Hepatocyte (in vitro differentiated cells): ENCODE measurements around the gene PAK1. TPM values are rescaled to one million over a fixed set of nuclear protein-coding genes. Genes with fewer than 3 reads are reported as not detected.
"Not testable (repeated sequence)": the region's sequence is repeated elsewhere in the genome, so short reads cannot be mapped to it uniquely, and the experiment has no call there.

Experiments
- DNase-seq: peaks from one replicate; pipeline ENCODE4 v3.0.0-alpha.2; 2016; ENCODE audit warnings: low spot score
- H2AFZ ChIP-seq: fragments of 200-600 bp; sonication (generic); 2 replicates; pipeline ENCODE4 v1.6.0; 2016; ENCODE audit warnings: antibody characterized with exemption, mild to moderate bottlenecking
- H3K27ac ChIP-seq: fragments of 200-600 bp; sonication (generic); 2 replicates; pipeline ENCODE4 v1.5.1; 2016; ENCODE audit warnings: mild to moderate bottlenecking
- H3K27me3 ChIP-seq: fragments of 200-600 bp; sonication (generic); 2 replicates; pipeline ENCODE4 v1.6.1; 2016
- H3K36me3 ChIP-seq: fragments of 200-600 bp; sonication (generic); replicated peaks from 2 replicates; pipeline ENCODE4 v1.5.1; 2016; ENCODE audit warnings: low read depth; ENCODE audit not compliant: insufficient read depth
- H3K4me1 ChIP-seq: fragments of 200-600 bp; sonication (generic); 2 replicates; pipeline ENCODE4 v1.5.1; 2016; ENCODE audit warnings: mild to moderate bottlenecking, moderate library complexity; ENCODE audit not compliant: insufficient read depth
- H3K4me2 ChIP-seq: fragments of 200-600 bp; sonication (generic); 2 replicates; pipeline ENCODE4 v1.6.0; 2016
- H3K4me3 ChIP-seq: fragments of 200-600 bp; sonication (generic); 2 replicates; pipeline ENCODE4 v1.5.1; 2016; ENCODE audit warnings: mild to moderate bottlenecking
- H3K79me2 ChIP-seq: fragments of 200-600 bp; sonication (generic); 2 replicates; pipeline ENCODE4 v1.6.0; 2017; ENCODE audit warnings: mild to moderate bottlenecking
- H3K9me2 ChIP-seq: fragments of 200-600 bp; sonication (generic); replicated peaks from 2 replicates; pipeline ENCODE4 v1.6.0; 2017; ENCODE audit warnings: mild to moderate bottlenecking; ENCODE audit not compliant: insufficient read depth
- H3K9me3 ChIP-seq: fragments of 200-600 bp; sonication (generic); 2 replicates; pipeline ENCODE4 v1.5.1; 2016; ENCODE audit warnings: low read depth, mild to moderate bottlenecking
- H4K20me1 ChIP-seq: fragments of 200-600 bp; sonication (generic); 2 replicates; pipeline ENCODE4 v1.6.0; 2016; ENCODE audit warnings: mild to moderate bottlenecking; ENCODE audit not compliant: insufficient read depth, poor library complexity, severe bottlenecking
- EZH2 ChIP-seq: fragments of 200-600 bp; sonication (generic); IDR thresholded peaks from 2 replicates; pipeline ENCODE4 v1.6.1; 2016; ENCODE audit warnings: antibody characterized with exemption, mild to moderate bottlenecking, borderline replicate concordance
- EZH2phosphoT487 ChIP-seq: fragments of 200-600 bp; sonication (generic); IDR thresholded peaks from one replicate; pipeline ENCODE4 v1.6.1; 2018; ENCODE audit warnings: antibody characterized with exemption, mild to moderate bottlenecking, low read depth, moderate library complexity; ENCODE audit not compliant: unreplicated experiment, severe bottlenecking
- WGBS: methylation state at CpG from one replicate; pipeline ENCODE4 v1.1.6; 2016; ENCODE audit warnings: low lambda C conversion rate; ENCODE audit errors: missing lambda C conversion rate; 5-methylcytosine and 5-hydroxymethylcytosine counted together
- polyA plus RNA-seq: library from polyadenylated mRNA; unstranded; fragments of >200 nt; fragmentation: Nextera tagmentation; extraction: Ambion mirVana; gene quantifications from 2 replicates; pipeline ENCODE4 v1.2.1, GENCODE V29; 2016
- total RNA-seq: library from RNA; depleted of rRNA; stranded (reverse); fragments of >200 nt; gene quantifications from 2 replicates; pipeline ENCODE4 v1.2.3, GENCODE V29; 2014
- TF ChIP-seq, protein P1 (sequence below): fragments of 200-600 bp; sonication (generic); IDR thresholded peaks from 2 replicates; pipeline ENCODE4 v1.5.1; 2016; ENCODE audit warnings: antibody characterized with exemption, mild to moderate bottlenecking; ENCODE audit not compliant: poor library complexity

The PAK1 gene
- total and polyA plus RNA-seq, 2 experiments from 2014 or later, result 30.3 to 62.0 TPM

DNA sequence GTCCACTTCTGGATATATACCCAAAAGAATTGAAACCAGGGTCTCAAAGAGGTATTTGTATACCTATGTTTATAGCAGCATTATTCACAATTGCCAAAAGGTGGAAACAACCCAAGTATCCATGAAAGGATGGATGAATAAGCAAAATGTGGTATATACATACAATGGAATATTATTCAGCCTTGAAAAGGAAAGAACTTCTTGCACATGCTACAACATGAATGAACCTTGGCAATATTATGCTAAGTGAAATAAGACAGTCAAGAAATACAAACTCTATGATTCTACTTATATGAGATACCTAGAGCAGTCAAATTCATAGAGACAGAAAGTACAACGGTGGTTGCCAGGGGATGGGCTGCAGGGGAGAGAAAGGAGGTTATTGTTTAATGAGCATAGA, 21.6 kb upstream of the PAK1 start:
- TF ChIP-seq EZH2phosphoT487, result no peak
- TF ChIP-seq, protein P1, sequence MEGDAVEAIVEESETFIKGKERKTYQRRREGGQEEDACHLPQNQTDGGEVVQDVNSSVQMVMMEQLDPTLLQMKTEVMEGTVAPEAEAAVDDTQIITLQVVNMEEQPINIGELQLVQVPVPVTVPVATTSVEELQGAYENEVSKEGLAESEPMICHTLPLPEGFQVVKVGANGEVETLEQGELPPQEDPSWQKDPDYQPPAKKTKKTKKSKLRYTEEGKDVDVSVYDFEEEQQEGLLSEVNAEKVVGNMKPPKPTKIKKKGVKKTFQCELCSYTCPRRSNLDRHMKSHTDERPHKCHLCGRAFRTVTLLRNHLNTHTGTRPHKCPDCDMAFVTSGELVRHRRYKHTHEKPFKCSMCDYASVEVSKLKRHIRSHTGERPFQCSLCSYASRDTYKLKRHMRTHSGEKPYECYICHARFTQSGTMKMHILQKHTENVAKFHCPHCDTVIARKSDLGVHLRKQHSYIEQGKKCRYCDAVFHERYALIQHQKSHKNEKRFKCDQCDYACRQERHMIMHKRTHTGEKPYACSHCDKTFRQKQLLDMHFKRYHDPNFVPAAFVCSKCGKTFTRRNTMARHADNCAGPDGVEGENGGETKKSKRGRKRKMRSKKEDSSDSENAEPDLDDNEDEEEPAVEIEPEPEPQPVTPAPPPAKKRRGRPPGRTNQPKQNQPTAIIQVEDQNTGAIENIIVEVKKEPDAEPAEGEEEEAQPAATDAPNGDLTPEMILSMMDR, result no peak
- no peak for TF ChIP-seq EZH2
- DNase-seq, result no peak
- WGBS, result 89% methylated on average over 1 of the region's 1 CpG

DNA sequence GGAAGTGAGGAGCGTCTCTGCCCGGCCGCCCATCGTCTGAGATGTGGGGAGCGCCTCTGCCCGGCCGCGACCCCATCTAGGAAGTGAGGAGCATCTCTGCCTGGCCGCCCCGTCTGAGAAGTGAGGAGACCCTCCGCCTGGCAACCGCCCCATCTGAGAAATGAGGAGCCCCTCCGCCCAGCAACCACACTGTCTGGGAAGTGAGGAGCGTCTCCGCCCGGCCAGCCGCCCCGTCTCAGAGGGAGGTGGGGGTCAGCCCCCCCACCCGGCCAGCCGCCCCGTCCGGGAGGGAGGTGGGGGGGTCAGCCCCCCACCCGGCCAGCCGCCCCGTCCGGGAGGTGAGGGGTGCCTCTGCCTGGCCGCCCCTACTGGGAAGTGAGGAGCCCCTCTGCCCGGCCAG, 16.1 kb upstream of the PAK1 start:
- not testable (repeated sequence) for H3K36me3 ChIP-seq, H3K4me1 ChIP-seq, H3K9me3 ChIP-seq, H3K4me3 ChIP-seq, DNase-seq, H3K27me3 ChIP-seq, H3K9me2 ChIP-seq, H4K20me1 ChIP-seq, H3K27ac ChIP-seq, H2AFZ ChIP-seq, H3K79me2 ChIP-seq, H3K4me2 ChIP-seq
- WGBS, result 92% methylated on average over 5 of the region's 28 CpGs

More for the DNA sequence above, 21.6 kb upstream of the PAK1 start:
- H3K27ac ChIP-seq, result no peak overlapping the region
- no peak overlapping the region for H3K4me2 ChIP-seq
- H3K27me3 ChIP-seq, result no peaks in the 10 kb centered on the region
- H3K9me2 ChIP-seq, result no peaks in the 10 kb centered on the region
- H3K4me1 ChIP-seq, result no peaks in the 10 kb centered on the region
- no peaks in the 10 kb centered on the region for H3K79me2 ChIP-seq
- no peaks in the 10 kb centered on the region for H4K20me1 ChIP-seq
- H3K4me3 ChIP-seq, result no peak overlapping the region
- no peaks in the 10 kb centered on the region for H3K36me3 ChIP-seq
- H3K9me3 ChIP-seq, result no peaks in the 10 kb centered on the region
- no peak overlapping the region for H2AFZ ChIP-seq

DNA sequence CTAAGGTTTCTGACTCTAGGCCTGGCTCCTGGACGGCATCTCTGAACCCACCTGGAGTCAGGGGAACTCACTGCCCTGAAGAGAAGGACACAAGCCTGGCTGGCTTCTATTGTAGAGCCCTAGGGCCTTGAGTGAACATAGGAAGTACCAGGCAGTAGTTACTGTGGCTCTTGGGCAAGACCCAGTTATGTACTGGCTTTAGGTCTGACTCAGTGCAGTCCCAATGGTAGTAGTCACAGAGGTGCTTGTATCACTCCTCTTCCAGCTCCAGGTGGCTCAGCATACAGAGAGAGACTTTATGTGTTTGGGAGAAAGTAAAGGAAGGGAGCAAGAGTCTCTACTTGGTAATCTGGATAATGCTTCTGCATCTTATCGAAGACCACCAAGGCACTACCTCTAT, 13.9 kb upstream of the PAK1 start:
- WGBS, result 89% methylated on average over 2 of the region's 2 CpGs
- no peaks in the 10 kb centered on the region for H3K9me3 ChIP-seq
- H3K36me3 ChIP-seq, result no peaks in the 10 kb centered on the region
- H3K4me1 ChIP-seq, result no peaks in the 10 kb centered on the region
- H3K4me2 ChIP-seq, result no peak overlapping the region
- TF ChIP-seq EZH2 (no peak), EZH2phosphoT487 (no peak)
- TF ChIP-seq, protein P1, result no peak
- no peaks in the 10 kb centered on the region for H4K20me1 ChIP-seq
- DNase-seq, result no peak
- H3K27ac ChIP-seq, result no peak overlapping the region
- H3K4me3 ChIP-seq, result no peak overlapping the region
- H2AFZ ChIP-seq, result no peak overlapping the region
- no peaks in the 10 kb centered on the region for H3K79me2 ChIP-seq
- H3K27me3 ChIP-seq, result no peaks in the 10 kb centered on the region
- H3K9me2 ChIP-seq, result no peaks in the 10 kb centered on the region

DNA sequence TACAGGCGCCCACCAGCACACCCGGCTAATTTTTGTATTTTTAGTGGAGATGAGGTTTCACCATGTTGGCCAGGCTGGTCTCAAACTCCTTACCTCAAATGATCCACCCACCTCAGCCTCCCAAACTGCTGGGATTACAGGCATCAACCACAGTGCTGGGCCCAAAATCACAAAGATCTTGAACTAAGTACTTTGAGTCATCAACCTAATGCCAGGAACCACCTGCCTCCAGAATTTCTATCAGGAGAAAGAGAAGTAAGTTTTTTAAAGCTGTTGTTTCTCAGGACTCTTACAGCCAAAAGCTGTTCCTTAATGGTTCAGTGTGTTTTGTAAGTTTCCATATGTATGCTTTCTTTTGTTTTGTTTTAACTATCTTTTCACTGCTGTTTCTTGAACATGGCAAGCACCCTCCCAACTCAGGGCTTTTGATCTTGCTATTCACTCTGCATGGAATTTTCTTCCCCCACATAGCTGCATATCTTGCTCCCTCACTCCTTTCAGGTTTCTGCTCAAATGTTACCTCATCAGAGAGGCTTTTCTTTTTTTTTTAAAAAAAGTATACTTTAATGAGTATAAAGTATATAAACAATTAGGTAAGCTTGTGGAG, 6.0 kb upstream of the PAK1 start:
- WGBS, result 93% methylated on average over 2 of the region's 2 CpGs

More for the DNA sequence above, 6.0 kb upstream of the PAK1 start:
- Histone ChIP-seq H3K9me3 (no peaks in the 10 kb centered on the region), H3K4me1 (no peaks in the 10 kb centered on the region), H3K27ac (no peak overlapping the region), H3K79me2 (no peaks in the 10 kb centered on the region), H2AFZ (no peak overlapping the region), H3K27me3 (no peaks in the 10 kb centered on the region), H3K36me3 (no peaks in the 10 kb centered on the region), H3K9me2 (no peaks in the 10 kb centered on the region), H3K4me2 (no peak overlapping the region), H4K20me1 (no peaks in the 10 kb centered on the region), H3K4me3 (no peak overlapping the region)
- TF ChIP-seq EZH2 (no peak), EZH2phosphoT487 (no peak)
- TF ChIP-seq, protein P1, result no peak
- no peak for DNase-seq
